Measurements from ENCODE around the gene SLC7A6.
"Not testable (repeated sequence)": the region's sequence is repeated elsewhere in the genome, so short reads cannot be mapped to it uniquely, and the experiment has no call there.

The SLC7A6 gene

DNA sequence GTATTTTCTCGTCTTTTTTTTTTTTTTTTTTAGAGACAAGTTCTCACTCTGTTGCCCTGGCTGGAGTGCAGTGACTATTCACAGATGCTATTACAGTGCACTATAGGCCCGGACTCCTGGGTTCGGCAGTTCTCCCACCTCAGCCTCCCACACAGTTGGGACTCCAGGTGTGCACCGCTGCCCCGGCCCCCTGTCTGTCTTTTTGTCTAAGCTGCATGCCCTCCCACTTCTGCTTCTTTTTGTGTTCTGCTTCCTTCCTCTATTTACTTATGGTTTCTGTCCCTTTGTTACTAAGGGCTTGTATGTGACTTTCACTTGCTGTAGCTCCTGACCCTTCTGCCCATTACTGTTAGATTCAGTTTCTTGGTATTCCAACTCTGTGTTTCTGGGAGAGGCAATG is 20.5 kb downstream of the SLC7A6 start:
- DNase-seq, result no peak

DNA sequence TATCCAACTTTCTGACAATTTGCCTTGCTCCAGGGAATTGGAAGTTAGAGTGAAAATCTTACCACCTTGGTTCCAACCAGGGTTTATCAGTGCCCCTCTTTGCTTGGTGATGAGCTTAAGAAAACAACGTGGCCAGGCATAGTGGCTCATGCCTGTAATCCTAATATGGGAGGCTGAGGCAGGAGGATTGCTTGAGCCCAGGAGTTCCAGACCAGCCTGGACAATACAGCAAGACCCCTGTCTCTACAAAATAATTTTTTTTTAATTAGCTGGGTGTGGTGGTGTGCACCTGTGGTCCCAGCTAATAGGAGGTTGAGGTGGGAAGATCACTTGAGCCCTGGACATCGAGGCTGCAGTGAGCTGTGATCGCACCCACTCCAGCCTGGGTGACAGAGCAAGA is 21.4 kb downstream of the SLC7A6 start:
- no peak for DNase-seq

DNA sequence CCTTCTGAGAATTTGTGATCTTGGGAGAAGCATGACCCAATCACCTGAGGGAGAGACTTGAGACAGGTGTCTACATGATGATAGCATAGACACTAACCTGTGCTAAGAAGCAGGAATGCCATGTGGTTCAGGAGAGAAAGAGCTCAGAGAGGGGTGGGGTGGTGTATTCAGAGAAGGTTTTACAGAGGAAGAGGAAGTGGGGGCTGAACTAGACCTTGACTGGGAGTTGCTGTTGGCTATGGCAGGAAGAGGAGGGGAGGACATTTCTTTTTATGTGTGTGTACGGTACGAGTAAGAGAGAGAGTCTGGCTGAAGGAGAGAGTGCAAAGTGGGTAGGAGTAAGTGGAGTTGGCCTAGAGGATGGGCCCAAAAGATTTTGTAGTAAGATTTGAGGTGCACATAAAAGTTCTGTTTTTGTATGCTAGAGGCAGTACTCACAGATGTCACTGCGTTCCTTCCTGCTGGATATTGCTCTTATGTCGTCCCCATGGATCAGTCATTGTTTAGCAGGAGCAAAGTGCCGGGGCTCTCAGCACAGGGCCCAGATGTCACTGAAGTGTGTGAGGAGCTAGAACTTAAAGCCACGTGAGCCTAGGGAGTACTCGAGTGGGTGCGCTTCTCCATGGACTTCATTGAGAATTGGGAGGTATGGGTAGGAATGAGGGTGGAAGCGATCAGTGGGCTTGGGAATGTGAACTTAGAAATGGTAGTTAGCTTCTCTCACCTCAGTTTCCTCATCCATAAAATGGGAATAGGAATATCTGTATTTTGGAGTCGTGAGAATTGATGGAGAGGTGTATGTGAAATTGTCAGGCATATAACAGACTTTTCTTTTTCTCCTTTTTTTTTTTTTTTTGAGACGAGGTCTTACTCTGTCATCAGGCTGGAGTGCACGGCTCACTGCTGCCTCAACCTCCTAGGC is 22.1 kb downstream of the SLC7A6 start:
- no peak for DNase-seq

DNA sequence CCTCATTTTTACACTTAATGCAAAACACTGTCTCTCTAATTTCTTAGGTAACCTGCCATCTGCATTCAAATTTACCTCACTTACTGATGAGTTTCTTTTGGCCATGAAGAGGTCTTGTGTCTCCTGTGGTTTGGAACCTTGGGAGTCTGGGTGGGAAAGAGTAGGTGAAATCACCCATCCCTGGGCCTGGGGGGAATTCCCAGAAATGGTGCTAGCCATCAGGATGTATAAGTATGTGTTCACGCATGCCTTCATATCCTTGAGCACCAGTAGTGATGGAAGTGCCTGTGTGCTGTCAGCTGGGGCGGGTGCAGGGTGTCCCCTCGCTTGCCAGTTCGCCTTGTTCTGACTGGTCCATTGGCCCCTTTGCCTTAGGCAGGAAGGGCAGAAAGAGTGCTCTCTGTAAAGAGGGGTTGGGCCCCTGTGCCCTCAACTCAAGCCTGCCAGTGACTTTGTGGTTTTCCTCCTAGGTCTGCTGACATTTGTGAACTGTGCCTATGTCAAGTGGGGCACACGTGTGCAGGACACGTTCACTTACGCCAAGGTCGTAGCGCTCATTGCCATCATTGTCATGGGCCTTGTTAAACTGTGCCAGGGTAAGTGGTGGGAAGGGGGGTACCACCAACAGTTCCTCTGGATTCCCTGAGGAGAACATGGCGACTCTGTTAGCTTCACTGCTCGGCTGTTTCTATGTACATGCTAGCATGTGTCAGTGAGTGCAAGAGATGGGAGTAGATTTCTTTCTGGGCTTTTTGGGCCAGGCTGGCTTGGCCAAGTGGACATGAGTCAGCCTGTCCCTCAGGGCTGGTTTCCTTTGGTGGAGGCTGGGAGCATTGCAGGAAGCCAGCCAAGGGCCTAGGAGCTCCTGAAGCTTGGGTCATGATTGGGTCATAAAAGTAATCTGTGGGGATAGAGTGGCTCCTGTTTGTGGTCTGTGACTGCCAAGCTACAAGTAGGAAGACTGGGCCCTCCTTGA is 23.2 kb downstream of the SLC7A6 start:
- DNase-seq, result no peak

DNA sequence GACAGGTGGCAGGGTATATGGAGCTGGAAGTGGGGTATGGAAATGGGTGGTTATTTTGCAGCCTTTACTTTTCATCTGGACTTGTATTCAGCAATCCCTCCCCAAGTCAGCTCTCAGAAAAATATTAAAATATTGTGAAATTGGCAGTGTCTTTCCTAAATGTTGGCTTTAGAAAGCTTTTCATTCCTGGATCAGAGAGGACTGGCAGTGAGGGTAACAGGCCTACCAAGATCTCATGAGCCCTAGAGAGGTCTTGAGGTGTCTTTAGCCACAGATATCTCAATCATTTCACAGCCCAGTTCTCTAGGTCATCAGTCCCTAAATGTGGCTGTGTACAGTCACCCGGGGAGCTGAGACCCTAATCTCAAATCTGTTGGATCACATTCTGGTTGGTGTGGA is 23.9 kb downstream of the SLC7A6 start:
- no peak for DNase-seq

DNA sequence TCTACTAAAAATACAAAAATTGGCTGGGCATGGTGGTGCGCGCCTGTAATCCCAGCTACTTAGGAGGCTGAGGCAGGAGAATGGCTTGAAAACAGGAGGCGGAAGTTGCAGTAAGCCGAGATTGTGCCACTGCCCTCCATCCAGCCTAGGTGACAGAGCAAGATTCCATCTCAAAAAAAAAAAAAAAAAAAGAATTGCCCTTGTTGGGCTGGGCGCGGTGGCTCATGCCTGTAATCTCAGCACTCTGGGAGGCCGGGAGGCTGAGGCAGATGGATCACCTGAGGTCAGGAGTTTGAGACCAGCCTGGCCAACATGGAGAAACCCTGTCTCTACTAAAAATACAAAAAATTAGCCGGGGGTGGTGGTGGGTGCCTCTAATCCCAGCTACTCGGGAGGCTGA is 24.5 kb downstream of the SLC7A6 start:
- DNase-seq, result not testable (repeated sequence)

DNA sequence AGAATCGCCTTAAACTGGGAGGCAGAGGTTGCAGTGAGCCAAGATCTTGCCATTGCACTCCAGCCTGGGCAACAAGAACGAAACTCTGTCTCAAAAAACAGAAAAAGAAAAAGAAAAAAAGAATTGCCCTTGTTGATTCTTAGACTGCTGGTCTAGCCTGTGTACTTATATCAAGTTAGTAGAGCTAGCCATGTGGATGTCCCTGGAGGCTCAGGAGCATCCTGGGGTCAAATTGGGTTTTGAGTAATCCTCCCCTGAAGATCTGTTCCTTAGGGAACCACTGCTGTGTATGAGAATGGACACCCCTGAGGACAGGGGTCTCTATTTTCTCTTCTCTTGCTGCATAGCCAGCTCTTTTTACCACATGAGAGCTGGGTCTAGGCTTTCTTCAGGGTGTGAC is 24.9 kb downstream of the SLC7A6 start:
- no peak for DNase-seq

DNA sequence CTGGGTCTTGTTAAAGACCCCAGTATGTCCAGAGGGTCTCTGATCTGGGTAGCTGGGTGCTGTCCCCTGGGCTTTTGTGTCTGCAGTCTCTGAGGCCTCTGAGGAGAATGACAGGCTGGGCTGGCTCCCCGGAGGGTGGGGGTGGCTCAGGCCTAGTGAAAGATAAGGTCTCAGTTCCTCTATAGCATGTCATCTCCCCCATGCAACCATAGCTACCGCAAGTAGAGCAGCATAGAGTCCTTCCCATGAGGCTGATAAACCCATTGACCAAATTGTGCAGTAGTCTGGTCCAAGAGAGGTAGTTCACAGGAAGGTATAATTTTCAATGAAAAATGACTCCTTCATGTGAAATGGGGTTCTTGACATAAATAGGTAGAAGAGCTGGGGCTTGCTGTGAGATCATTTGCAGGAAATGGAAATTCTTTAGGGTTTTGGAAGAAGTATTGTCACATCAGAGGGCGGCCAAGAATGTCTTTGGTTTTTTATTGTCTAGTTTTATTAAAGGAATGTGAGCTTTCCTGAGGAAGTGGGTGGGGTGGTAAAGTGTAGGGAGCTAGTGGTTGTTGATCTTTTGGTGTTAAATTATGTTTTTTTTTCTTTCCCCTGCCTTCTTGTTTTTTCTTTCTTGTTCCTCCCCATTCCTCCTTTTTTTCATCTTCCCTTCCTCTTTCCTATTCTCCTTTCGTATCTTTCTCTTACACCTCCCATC is 25.4 kb downstream of the SLC7A6 start:
- no peak for DNase-seq

DNA sequence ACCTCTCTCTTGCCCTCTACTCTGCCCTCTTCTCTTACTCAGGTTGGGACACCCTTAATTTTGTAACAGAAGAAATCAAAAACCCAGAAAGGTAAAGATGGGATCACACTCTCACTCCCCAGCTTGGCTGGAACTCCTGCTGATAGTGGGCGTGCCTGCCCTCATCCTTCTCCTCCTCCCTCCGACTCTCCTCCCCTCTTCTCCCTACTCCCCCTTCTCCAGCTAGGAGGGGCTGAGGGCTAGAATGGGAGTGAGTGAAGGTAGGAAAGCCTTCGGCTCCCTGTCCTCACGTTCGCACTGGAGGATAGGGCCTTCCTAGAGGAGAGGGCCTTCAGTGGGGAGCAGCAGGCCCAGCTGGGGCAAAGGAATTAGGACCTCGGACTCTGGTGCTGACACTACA is 26.1 kb downstream of the SLC7A6 start:
- DNase-seq, result no peak

DNA sequence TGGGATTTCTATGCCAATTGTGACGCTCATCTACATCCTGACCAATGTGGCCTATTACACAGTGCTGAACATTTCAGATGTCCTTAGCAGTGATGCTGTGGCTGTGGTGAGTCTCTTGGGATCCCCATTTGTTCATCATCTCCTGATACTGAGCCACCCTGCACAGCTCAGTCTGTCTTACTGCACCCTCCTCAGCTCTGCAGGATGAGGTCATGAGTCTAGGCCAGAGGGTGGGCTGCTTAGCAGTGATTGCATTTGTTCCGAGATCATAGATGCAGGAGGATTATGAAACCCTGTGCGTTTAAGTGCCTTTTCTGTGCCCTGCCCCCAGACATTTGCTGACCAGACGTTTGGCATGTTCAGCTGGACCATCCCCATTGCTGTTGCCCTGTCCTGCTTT is 26.9 kb downstream of the SLC7A6 start:
- DNase-seq, result no peak

DNA sequence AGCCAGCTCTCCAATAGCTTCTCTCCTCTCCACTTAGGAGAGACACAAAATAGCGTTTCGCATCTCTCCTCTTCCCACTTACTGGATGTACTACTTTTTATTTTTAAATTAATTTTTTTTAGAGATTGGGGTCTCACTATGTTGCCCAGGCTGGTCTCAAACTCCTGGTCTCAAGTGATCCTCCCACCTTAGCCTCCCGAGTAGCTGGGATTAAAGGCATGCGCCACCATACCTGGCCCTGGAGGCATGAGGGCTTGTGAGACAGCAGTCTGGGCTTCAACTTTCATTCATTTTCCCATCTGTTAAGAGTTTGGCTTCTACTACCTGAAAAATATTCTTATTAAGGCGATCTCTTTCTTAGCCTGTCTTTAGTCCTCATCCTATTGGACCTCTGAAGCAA is 28.1 kb downstream of the SLC7A6 start:
- DNase-seq, result no peak

DNA sequence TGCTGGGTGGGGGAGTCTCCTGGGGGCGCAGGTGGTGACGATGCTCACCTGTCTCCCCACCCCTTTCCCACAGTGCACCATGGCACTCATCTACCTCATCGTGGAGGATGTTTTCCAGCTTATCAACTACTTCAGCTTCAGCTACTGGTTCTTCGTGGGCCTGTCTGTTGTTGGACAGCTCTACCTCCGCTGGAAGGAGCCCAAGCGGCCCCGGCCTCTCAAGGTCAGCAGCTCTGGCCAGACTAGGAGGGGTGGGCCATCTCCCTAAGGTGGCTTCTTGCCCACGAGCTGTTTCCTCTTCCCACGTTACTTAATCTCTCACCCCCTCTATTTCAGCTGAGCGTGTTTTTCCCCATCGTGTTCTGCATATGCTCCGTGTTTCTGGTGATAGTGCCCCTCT is 32.0 kb downstream of the SLC7A6 start:
- DNase-seq, result no peak

DNA sequence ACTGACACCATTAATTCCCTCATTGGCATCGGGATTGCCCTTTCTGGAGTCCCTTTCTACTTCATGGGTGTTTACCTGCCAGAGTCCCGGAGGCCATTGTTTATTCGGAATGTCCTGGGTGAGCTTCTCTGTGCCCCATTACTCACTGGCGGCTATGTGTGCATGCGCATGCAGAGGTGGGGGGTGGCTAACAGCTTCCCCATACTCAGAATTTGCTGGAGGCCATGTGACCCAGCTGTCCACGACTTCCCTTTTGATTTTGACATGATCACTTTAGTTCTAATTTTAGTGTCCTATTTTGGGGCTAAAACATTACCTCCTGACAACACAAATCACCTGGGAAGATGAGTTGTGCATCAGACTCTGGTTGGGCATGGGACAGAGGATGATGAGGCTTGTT is 32.4 kb downstream of the SLC7A6 start:
- DNase-seq, result no peak

DNA sequence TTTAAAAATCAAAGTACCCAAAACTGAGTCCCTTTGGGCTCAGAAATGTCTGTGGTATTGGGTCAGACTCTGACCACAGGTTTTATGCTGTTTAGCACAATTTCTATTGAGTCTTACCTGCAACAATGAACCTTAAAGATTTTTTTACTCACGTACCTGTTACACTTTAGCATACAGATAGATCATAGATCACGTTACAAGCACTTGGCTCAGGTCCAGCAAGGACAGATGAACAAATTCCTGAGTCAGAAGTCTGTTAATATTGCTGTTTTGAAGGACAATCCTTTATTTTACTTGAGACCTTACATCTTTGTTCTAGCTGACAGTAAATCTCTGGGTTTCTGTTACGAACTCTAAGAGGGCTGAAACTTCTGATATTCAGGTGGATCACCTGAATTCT is 33.6 kb downstream of the SLC7A6 start:
- no peak for DNase-seq

DNA sequence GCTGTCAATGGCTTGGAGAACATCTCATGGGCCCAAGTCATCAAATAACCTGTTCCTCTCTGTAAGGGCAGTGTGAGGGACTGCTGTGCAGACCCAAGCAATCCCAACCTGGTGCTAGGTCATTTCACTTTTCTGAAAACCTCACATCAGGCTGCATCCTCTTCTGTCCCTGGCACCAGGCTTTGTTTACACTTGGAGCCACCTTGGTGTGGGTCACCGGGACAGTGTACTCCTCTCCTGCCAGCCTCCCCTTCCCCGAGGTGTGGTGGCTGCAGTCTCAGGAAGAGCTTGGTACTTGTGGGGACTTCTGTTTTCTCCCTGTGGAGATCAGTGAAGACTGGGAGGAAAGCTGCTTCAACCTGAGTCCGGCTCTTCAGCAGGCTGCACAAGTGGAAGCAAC is 34.0 kb downstream of the SLC7A6 start:
- no peak for DNase-seq

DNA sequence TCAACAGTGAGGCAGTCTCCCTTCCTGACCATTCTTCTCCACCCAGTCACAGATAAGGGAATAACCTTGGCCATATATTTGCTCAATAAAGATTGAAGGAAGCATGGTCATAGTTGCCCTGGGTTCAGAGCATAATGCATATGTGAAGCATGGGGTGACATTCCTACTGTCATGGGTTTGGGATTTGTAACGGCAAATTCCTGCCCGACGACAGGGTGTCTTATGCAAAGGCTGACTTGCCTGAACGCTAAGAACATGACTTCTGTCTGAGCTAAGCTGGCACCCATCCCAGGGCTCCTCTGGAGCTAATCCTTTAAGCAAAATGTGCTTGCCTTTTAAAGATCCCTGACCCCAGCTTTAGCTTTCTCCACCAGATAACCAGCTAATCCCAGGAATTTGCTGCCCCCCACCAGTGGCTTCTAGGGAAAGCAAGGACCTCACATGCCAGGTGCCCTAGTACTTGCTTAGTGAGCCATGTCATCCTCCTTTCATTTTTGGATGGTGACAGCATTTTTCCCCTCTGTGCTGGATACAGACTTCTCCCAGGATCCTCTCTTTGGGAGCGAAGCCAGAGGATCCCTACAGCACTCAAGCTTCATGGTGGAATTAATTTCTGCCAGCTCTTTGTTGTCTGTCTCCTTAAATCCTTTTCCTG is 34.7 kb downstream of the SLC7A6 start:
- DNase-seq, result no peak

DNA sequence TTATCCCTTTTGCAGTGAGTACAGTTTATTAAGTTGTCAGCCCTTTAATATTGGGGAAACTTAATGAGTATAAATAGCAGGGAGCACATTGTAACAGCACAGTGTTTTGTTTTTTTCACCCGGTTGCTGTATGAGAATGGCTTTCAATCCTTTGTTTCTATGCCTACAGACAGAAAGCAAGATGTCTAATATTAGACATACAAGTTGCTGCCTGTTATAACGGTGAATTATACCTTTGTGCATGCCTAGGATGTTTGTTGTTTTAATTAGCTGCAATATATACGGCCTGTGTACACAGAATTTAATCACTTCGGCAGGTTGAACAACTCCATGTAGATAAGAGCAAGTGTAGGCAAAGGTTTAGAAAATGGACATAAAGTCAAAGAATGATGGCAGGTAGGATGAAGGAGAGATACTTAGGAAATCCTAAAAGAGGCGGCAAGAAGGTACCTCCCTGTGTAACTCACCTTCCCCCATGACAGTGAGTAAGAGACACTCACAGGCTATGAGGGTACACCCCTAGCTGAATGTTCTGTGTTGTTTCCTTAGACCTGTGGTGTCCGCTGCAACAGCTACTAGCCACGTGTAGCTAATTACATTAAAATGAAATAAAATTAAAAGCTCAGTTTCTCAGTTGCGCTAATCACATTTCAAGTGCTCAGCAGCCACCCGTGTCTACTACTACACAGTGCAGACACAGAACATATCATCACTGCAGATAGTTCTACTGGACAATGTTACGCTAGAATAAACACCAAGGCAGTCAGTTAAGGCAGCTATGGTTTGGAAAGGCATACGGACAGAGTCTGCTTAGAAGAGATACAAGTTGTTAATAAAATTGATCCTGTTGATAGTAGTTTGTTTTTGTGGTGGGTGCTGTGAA is 35.5 kb downstream of the SLC7A6 start:
- peak in 1 of 2 experiments; percentile 18 for DNase-seq

DNA sequence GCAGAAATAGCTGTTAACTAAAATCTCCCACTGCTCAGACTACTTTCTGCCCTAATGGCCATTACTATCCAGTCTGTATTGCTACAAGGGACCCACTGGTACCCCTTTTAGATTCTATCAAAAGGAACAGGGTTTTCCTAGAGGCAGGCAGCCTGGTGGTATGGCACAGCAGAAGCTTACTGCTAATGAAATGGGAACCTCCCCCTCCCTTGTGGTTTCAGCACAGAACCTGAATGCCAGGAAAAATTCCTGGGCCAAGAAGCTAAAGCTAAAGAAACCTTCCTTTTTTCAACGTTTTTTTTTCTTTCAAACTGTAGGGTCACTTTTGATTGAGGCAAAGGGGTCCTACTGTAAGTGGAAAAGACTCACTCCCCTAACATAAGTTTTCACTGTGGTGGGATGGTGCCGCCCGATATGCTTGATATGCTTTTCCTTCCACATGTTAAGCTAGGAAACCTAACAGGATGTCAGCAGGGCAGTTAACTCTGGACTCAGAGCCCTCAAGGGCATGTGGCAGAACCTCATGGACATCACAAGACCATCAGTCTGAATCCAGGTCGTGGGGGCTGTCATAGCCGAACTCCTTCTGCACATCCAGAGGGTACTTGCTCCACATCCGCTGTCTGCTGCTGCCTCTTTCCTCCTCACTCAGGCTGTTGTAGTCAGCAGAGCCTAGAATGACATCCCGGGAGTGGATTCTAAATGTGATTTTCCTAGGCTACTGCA is 36.6 kb downstream of the SLC7A6 start:
- DNase-seq, result no peak

DNA sequence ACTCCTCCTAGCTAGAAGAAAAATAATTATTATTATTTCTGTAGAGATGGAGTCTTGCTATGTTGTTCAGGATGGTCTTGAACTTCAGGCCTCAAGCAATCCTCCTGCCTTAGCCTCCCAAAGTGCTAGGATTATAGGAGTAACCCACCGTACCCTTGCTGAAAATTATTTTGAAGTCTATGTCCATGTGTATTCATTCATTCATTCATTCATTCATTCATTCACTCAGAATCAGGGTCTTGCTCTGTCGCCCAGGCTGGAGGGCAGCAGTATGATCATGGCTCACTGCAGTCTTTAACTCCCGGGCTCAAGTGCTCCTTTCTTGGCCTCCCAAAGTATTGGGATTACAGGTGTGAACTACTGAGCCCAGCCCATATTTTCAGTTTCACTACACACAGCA is 42.3 kb downstream of the SLC7A6 start:
- DNase-seq, result no peak

DNA sequence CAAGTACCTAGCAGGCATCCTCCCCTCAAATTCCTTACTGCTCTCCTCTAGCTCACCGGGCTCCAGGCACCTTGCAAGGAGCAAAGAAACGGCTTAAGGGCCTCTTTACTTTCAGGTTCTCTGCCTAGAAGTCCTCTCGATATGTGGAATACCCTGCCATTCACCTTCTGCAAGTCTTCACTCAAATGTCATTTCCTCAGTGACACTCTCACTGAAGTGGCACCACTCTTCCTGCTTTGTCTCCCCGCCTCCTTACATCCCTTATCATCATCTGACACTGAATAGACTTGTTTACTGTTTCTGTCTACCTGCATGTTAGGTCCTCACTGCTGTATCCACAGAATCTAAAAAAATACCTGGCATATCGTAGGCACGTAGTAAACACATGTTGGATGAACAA is 45.5 kb downstream of the SLC7A6 start:
- DNase-seq, result no peak

DNA sequence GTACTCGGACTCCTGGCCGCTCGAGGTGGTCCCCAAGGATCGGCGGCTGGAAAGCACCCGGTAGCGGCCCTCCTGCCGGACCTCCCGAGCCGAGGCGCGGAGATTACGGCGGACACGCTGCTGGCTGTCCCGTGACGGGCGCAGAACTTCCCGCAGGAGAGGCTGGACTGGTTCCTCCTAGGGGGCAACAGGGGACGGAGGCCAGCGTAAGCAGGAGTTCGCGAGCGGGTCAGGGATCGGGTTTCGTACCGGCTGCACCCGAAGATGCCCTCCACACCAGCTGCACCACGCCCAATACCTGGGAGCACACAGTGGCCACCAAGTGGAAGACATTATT is 46.1 kb downstream of the SLC7A6 start:
- no peak for DNase-seq
